Astrocyte of the cerebellum (primary cell): ENCODE measurements around the gene COMP.

Experiments used
- DNase-seq: peaks from one replicate; pipeline ENCODE4 v3.0.0-alpha.2; 2011; ENCODE audit warnings: low read depth
- H3K4me3 ChIP-seq: 2 replicates; pipeline ENCODE4 v1.5.1; 2011; ENCODE audit warnings: mild to moderate bottlenecking, low read depth, low read length, moderate library complexity
- in situ Hi-C: cut with HindIII; loops from 2 replicates; pipeline ENCODE4 v1.10.0; 2017; ENCODE audit warnings: low sequenced_read_pairs
- TF ChIP-seq, protein P1 (sequence below): IDR thresholded peaks from 2 replicates; pipeline ENCODE4 v1.5.1; 2012; ENCODE audit warnings: low read length, low read depth, moderate library complexity, mild to moderate bottlenecking; ENCODE audit errors: missing control alignments

The COMP gene

DNA sequence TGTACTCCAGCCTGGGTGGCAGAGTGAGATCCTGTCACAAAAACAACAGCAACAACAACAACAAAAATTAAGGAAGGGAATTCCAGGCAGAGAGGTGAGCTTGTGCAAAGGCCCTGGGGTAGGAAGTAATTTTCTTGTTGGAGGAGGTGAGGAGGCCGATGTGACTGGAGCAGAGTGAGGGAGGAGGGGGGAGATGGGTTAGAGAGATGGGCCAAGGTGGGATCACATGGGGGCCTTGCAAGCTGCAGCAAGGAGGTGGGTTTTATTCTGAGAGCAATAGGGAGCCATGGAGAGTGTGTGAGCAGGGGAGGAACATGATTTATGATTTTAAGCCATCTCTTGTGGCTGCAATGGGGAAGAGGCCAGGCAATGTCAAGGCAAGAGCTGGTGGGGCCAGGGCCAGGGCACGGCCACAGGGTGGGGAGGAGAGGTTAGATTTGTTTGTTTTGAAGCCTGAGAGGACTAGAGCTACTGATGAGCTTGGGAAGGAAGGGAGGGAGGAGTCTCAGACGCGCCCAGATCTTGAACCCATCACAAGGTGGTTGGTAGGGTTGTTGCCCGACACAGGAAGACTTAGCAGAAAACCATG lies 12.5 kb upstream of the COMP start:
- TF ChIP-seq, protein P1, sequence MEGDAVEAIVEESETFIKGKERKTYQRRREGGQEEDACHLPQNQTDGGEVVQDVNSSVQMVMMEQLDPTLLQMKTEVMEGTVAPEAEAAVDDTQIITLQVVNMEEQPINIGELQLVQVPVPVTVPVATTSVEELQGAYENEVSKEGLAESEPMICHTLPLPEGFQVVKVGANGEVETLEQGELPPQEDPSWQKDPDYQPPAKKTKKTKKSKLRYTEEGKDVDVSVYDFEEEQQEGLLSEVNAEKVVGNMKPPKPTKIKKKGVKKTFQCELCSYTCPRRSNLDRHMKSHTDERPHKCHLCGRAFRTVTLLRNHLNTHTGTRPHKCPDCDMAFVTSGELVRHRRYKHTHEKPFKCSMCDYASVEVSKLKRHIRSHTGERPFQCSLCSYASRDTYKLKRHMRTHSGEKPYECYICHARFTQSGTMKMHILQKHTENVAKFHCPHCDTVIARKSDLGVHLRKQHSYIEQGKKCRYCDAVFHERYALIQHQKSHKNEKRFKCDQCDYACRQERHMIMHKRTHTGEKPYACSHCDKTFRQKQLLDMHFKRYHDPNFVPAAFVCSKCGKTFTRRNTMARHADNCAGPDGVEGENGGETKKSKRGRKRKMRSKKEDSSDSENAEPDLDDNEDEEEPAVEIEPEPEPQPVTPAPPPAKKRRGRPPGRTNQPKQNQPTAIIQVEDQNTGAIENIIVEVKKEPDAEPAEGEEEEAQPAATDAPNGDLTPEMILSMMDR = no peak
- no peak overlapping the region for H3K4me3 ChIP-seq
- in situ Hi-C loops = no loop called here
- no peak for DNase-seq

DNA sequence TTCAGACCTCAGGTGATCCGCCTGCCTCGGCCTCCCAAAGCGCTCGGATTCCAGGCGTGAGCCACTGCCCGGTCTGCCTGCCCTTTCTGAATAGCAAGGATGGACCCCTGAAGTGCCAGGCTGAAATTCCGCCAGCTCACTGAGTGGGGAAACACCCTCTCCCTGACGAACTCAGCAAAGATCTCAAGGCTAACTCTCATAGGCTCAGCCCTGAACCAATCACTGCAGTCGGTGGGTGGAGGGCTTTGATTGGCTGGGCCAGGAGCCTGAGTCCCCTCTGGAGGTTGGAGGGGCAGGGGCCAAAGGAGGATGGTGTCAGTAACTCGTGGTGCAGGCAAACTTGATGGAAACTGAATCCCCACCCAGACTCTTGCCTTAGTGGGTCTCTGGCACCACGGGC lies 11.2 kb upstream of the COMP start:
- in situ Hi-C loops = no loop called here
- no peak overlapping the region for H3K4me3 ChIP-seq
- TF ChIP-seq, protein P1 = no peak
- no peak for DNase-seq

DNA sequence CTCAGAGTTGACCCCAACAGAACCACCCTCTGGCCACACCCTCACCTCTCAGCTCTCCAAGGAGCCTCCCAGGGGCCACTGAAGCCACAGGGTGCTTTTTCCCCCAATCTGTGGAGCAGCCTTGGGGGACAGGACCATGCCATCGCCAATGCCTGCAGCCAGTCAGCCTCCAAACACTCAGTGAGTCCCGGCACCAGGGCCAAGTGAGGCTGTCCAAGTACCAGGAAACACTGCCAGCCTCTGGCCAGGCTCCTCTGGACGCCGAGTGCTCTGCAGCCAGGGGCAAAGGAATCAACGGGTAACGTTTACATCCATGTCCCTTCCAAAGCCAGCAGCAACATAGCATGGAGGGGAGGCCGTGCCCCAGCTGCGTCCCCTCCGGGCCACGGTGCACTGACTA lies 9.5 kb upstream of the COMP start:
- no peak for DNase-seq

DNA sequence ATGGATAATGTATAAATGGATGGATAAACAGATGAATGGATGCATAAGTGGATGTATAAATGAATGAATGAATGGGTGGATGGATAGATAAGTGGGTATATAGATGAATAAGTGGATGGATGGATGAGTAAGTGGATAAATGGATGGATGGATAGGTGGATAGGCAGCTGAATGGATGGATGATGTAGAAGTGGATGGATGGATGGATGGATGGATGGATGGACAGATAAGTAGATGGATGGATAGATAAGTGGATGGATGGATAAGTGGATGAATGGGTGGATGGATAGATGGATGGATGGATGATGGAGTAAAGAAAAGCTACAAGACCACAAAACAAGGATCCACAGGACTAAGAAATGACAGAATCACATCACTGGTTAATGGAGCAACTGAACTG lies 9.0 kb upstream of the COMP start:
- in situ Hi-C loops = no loop called here
- no peak overlapping the region for H3K4me3 ChIP-seq
- no peak for DNase-seq
- TF ChIP-seq, protein P1 = no peak

More for the DNA sequence above, 9.5 kb upstream of the COMP start:
- TF ChIP-seq, protein P1 = no peak
- in situ Hi-C loops = no loop called here
- H3K4me3 ChIP-seq = no peak overlapping the region

DNA sequence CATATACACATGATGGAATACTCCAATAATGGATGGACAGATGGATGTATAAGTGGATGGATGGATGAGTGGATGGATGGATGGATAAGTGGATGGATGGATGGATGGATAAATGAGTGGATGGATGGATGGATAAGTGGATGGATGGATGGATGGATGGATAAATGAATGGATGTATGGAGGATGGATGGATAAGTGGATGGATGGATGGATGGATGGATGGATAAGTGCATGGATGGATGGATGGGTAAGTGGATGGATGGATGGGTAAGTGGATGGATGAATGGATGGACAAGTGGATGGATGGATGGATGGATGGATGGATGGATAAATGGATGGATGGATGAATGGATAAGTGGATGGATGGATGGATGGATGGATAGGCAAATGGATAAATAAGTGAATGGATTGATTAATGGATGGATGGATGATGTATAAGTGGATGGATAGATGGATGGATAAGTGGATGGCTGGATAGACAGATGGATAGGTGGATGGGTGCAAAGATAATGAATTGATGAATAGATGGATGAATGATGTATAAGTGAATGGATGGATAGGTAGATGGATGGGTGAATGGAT lies 8.4 kb upstream of the COMP start:
- in situ Hi-C loops = no loop called here
- TF ChIP-seq, protein P1 = no peak
- H3K4me3 ChIP-seq = no peak overlapping the region
- DNase-seq = no peak

DNA sequence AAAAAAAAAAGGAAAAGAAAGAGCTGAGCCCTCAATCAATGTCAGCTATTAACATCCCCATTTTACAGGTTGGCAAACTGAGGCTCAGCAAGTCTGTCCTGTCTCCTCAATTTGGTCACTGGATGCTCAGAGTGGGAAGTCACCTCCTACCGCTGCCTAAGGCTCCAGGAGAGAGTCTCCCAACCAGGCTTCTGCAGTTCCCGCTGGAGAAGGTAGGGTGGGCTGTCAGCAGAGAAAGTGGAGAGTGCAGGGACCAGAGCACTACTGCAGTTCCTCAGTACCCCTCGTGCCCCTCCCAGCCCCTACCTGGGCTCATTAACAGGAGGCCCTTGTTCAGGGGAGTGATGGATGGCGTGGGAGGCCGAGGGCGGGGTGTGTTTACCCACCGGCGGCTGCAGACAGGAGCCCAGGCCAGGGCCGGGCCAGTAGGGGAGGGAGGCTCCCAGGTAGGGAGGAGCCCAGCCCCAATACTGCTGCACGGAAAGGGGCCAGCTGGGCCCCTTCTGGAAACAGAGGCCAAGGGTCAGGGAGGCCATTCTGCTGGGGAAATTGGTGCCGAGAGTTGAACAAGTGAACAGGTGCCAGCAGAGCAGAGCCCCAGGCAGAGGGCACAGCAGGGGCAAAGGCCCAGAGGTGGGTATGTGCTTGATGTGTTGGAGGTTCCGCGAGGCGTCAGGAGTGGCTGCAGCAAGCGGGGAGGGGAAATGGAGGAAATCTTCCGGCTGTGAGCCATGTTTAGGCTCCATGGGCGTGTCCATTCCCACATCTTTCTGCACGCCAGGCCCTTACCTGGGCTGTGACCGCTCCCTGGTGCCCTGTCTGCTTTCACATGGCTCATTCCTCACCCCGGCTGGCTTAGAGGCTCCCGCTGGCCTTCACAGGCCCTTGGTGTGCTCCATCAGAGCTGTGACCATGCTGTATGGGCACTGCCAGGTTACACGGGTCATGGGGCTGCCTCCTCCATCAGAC lies 7.6 kb upstream of the COMP start:
- no peak overlapping the region for H3K4me3 ChIP-seq
- in situ Hi-C loops = no loop called here
- no peak for DNase-seq
- TF ChIP-seq, protein P1 = peak; percentile 13
